Measurements from ENCODE around the gene ADGRG6.

The ADGRG6 gene

DNA sequence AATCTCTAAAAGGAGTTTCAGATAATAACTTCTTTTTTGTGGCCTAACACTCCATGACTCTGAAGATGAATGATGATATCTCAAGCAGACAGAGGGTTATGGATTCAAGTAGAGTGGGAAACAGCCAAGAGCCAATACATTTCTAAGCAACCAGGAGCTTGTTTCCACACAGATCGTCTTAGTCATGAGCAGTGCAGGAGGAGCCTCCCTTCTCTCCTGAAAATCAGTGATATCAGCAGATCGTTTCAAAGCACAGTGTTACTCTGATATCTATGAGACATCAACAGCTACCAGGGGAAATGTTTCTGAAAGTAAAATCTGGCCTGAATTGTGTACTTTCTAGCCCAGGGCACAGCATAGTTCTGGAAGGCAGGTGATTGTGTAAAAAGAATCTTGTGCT lies 11.5 kb downstream of the ADGRG6 start:
- Histone ChIP-seq H3K4me3 (replicated peaks; ENCODE audit: low read depth, low read length) (no peak overlapping the region), H3K27me3 (replicated peaks; ENCODE audit: control insufficient read depth, insufficient read depth, low read length) (no peaks in the 10 kb centered on the region), H3K36me3 (ENCODE audit: control insufficient read depth, insufficient read depth, low read length) (no peaks in the 10 kb centered on the region)
- TF ChIP-seq, protein P1, sequence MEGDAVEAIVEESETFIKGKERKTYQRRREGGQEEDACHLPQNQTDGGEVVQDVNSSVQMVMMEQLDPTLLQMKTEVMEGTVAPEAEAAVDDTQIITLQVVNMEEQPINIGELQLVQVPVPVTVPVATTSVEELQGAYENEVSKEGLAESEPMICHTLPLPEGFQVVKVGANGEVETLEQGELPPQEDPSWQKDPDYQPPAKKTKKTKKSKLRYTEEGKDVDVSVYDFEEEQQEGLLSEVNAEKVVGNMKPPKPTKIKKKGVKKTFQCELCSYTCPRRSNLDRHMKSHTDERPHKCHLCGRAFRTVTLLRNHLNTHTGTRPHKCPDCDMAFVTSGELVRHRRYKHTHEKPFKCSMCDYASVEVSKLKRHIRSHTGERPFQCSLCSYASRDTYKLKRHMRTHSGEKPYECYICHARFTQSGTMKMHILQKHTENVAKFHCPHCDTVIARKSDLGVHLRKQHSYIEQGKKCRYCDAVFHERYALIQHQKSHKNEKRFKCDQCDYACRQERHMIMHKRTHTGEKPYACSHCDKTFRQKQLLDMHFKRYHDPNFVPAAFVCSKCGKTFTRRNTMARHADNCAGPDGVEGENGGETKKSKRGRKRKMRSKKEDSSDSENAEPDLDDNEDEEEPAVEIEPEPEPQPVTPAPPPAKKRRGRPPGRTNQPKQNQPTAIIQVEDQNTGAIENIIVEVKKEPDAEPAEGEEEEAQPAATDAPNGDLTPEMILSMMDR (IDR thresholded peaks at IDR 0.05; ENCODE audit: insufficient read depth, low read length, poor library complexity, severe bottlenecking) = no peak
- DNase-seq (ENCODE audit: extremely low read depth, insufficient read length) = no peak

DNA sequence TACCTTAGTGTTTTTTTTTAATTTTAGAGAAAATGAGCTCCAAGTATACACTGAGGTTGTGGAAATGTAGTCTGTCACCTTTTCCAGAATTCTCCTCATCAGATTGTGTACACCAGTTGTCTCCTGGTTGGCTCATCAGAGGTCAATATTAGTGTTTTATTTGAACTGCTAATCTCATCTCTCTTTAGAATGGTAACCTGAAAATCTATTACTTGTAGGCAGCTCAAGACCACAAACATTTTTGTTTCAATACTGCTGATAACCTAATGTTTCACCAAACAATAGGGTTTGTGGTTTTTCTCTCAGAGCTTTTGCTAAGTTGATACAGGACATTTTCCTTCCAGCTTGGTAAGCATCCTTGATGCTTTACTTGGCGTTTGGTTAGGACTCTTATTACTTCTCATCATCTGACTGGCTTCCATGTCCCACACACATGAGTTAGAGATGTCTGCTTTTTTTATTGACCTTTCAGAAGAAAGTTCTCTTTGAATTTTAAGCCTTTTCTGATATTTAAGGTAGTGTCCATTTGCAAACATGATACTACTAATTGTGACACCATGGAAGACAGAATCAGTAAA lies 15.1 kb downstream of the ADGRG6 start:
- TF ChIP-seq, protein P1 (IDR thresholded peaks at IDR 0.05; ENCODE audit: insufficient read depth, low read length, poor library complexity, severe bottlenecking) = no peak
- Histone ChIP-seq H3K27me3 (replicated peaks; ENCODE audit: control insufficient read depth, insufficient read depth, low read length) (no peaks in the 10 kb centered on the region), H3K36me3 (ENCODE audit: control insufficient read depth, insufficient read depth, low read length) (no peaks in the 10 kb centered on the region), H3K4me3 (replicated peaks; ENCODE audit: low read depth, low read length) (no peak overlapping the region)
- DNase-seq (ENCODE audit: extremely low read depth, insufficient read length) = no peak

DNA sequence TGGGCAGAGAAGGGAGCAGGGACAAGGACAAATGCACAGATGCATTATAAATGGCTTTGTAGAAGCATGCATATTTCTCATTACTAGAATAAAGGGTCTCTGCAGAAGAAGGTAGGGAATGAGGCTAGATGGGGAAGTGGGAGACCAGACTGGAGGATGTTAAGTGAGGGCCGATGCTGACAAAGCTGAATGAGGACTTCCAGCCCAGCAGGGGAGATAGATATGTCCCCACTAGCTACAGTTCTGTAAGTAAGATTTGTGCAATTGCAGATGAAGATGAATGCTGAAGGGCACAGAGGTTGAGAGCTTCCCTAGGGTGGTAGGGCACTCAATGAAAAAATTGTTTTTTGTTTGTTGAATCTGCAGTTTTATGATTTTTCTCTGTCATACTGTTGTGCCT lies 16.9 kb downstream of the ADGRG6 start:
- H3K27me3 ChIP-seq (replicated peaks; ENCODE audit: control insufficient read depth, insufficient read depth, low read length) = no peaks in the 10 kb centered on the region
- no peak overlapping the region for H3K4me3 ChIP-seq (replicated peaks; ENCODE audit: low read depth, low read length)
- H3K36me3 ChIP-seq (ENCODE audit: control insufficient read depth, insufficient read depth, low read length) = no peaks in the 10 kb centered on the region
- TF ChIP-seq, protein P1 (IDR thresholded peaks at IDR 0.05; ENCODE audit: insufficient read depth, low read length, poor library complexity, severe bottlenecking) = no peak
- no peak for DNase-seq (ENCODE audit: extremely low read depth, insufficient read length)

DNA sequence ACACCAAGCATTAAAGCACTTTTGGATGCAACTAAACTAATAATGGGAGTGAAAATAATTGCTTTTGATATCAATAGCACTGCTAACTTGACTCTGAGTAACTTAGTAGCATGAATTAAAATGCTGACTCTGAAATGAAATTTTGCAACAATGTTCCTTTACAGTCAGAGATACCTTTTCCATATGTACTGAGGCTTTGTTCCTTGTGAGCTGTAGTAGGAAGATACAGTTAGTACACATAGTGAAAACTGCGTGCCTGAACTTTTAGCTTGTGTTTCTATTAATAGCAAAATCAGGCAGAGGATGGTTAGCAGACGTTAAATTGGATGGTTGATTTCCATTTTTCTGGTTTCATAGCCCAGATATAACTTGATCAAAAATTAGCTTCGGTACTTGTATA lies 18.6 kb downstream of the ADGRG6 start:
- Histone ChIP-seq H3K36me3 (ENCODE audit: control insufficient read depth, insufficient read depth, low read length) (no peaks in the 10 kb centered on the region), H3K4me3 (replicated peaks; ENCODE audit: low read depth, low read length) (no peak overlapping the region), H3K27me3 (replicated peaks; ENCODE audit: control insufficient read depth, insufficient read depth, low read length) (no peaks in the 10 kb centered on the region)
- TF ChIP-seq, protein P1 (IDR thresholded peaks at IDR 0.05; ENCODE audit: insufficient read depth, low read length, poor library complexity, severe bottlenecking) = no peak
- no peak for DNase-seq (ENCODE audit: extremely low read depth, insufficient read length)

DNA sequence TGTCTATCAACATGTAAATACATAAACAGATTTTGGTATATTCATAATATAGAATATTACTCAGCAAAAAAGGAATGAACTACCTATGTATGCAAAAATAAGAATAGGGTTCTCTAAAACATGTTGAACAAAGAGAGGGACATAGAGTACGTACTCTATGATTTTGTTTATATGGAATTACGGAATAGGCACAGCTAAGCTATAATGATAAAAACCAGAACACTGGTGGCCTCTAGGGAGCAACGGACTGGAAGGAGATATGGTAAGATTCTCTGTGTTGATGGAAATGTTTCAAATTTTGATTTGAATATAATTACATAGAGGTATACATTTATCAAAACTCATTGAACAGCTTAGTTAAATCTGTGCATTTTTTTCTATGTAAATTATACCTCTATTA lies 19.6 kb downstream of the ADGRG6 start:
- Histone ChIP-seq H3K27me3 (replicated peaks; ENCODE audit: control insufficient read depth, insufficient read depth, low read length) (no peaks in the 10 kb centered on the region), H3K36me3 (ENCODE audit: control insufficient read depth, insufficient read depth, low read length) (no peaks in the 10 kb centered on the region), H3K4me3 (replicated peaks; ENCODE audit: low read depth, low read length) (no peak overlapping the region)
- no peak for DNase-seq (ENCODE audit: extremely low read depth, insufficient read length)
- TF ChIP-seq, protein P1 (IDR thresholded peaks at IDR 0.05; ENCODE audit: insufficient read depth, low read length, poor library complexity, severe bottlenecking) = no peak

DNA sequence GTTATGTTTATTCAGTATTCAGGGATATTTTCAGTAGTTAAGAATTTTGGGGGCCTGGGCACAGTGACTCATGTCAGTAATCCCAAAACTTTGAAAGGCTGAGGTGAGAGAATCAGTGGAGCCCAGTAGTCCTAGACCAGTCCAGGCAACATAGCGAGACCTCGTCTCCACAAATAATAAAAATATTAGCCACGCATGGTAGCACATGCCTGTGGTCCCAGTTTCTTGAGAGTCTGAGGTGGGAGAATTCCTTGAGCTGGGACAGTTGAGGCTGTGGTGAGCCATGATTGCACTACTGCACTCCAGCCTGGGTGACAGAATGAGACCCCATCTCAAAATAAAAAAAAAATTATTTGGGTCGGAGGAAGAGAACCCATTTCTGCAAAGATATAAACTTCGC lies 20.3 kb downstream of the ADGRG6 start:
- H3K36me3 ChIP-seq (ENCODE audit: control insufficient read depth, insufficient read depth, low read length) = no peaks in the 10 kb centered on the region
- TF ChIP-seq, protein P1 (IDR thresholded peaks at IDR 0.05; ENCODE audit: insufficient read depth, low read length, poor library complexity, severe bottlenecking) = no peak
- DNase-seq (ENCODE audit: extremely low read depth, insufficient read length) = no peak
- no peak overlapping the region for H3K4me3 ChIP-seq (replicated peaks; ENCODE audit: low read depth, low read length)
- no peaks in the 10 kb centered on the region for H3K27me3 ChIP-seq (replicated peaks; ENCODE audit: control insufficient read depth, insufficient read depth, low read length)

Measured in GM06990 (cell line).